HEK293 (cell line): ENCODE data around the gene RTN4RL2.

Source experiments
- CTCF ChIA-PET: fragments of 350-600 bp; formaldehyde crosslinking; extraction: SDS; loops from one replicate; lab custom pipeline; 2021; ENCODE audit warnings: antibody characterized with exemption; lab: Yijun Ruan, JAX
- POLR2A ChIA-PET: fragments of 300-600 bp; formaldehyde crosslinking; extraction: SDS; loops from one replicate; lab custom pipeline; 2020; ENCODE audit warnings: antibody characterized with exemption, inconsistent platforms; lab: Yijun Ruan, JAX
- H3K27ac ChIP-seq: fragments of 200-500 bp; sonication (Bioruptor generic); 2 replicates; pipeline ENCODE4 v1.5.1; 2014; ENCODE audit warnings: low read depth, low read length, control low read depth, inconsistent platforms; ENCODE audit errors: extremely low read depth
- H3K36me3 ChIP-seq, 2 experiments: fragments of 200-500 bp in 1 of 2; sonication (Bioruptor generic) in 1 of 2; 1 replicate in 1 of 2; 2 replicates in 1 of 2; pipeline ENCODE4 v1.5.1; 2014 to 2017; ENCODE audit warnings: inconsistent platforms in 2 of 2, low read length in 2 of 2; ENCODE audit not compliant: control insufficient read depth in 2 of 2, insufficient read depth in 1 of 2
- H3K4me1 ChIP-seq: fragments of 200-500 bp; sonication (Bioruptor generic); 2 replicates; pipeline ENCODE4 v1.5.1; 2014; ENCODE audit warnings: mild to moderate bottlenecking, low read length, inconsistent platforms; ENCODE audit not compliant: control insufficient read depth, insufficient read depth
- H3K4me3 ChIP-seq: 2 replicates; pipeline ENCODE4 v1.5.1; 2011; ENCODE audit warnings: low read depth, mild to moderate bottlenecking, control low read depth, low read length, moderate library complexity
- H3K9me3 ChIP-seq: fragments of 200-500 bp; sonication (Bioruptor generic); 2 replicates; pipeline ENCODE4 v1.5.1; 2014; ENCODE audit warnings: low read depth, low read length, inconsistent platforms; ENCODE audit not compliant: control insufficient read depth, insufficient read depth
- EGR2 ChIP-seq: fragments of 450-650 bp; formaldehyde crosslinking; IDR thresholded peaks from 2 replicates; pipeline ENCODE4 v1.5.1; 2016; ENCODE audit warnings: low read depth, missing biosample characterization, missing genetic modification characterization
- KLF8 ChIP-seq: fragments of 450-650 bp; formaldehyde crosslinking; IDR thresholded peaks from 2 replicates; pipeline ENCODE4 v1.5.1; 2016; ENCODE audit warnings: missing biosample characterization, missing genetic modification characterization
- ZFHX2 ChIP-seq: fragments of 450-650 bp; formaldehyde crosslinking; conservative IDR thresholded peaks from 2 replicates; pipeline ENCODE4 v1.5.1; 2016; ENCODE audit warnings: missing biosample characterization, missing genetic modification characterization
- ZNF138 ChIP-seq: fragments of 450-650 bp; formaldehyde crosslinking; IDR thresholded peaks from 2 replicates; pipeline ENCODE4 v1.5.1; 2016; ENCODE audit warnings: missing biosample characterization, missing genetic modification characterization, borderline replicate concordance
- ZNF221 ChIP-seq: fragments of 450-650 bp; formaldehyde crosslinking; IDR thresholded peaks from 2 replicates; pipeline ENCODE4 v1.5.1; 2017; ENCODE audit warnings: missing biosample characterization, missing genetic modification characterization, borderline replicate concordance
- ZNF311 ChIP-seq: fragments of 450-650 bp; formaldehyde crosslinking; IDR thresholded peaks from 2 replicates; pipeline ENCODE4 v1.5.1; 2017; ENCODE audit warnings: missing biosample characterization, missing genetic modification characterization, borderline replicate concordance
- ZNF354C ChIP-seq: fragments of 450-650 bp; formaldehyde crosslinking; IDR thresholded peaks from 2 replicates; pipeline ENCODE4 v1.5.1; 2016; ENCODE audit warnings: missing biosample characterization, missing genetic modification characterization, low read depth, borderline replicate concordance
- ZNF501 ChIP-seq: fragments of 450-650 bp; formaldehyde crosslinking; IDR thresholded peaks from 2 replicates; pipeline ENCODE4 v1.5.1; 2016; ENCODE audit warnings: missing biosample characterization, missing genetic modification characterization
- ZNF561 ChIP-seq: fragments of 450-650 bp; IDR thresholded peaks from 2 replicates; pipeline ENCODE4 v1.5.1; 2018; ENCODE audit warnings: missing biosample characterization, missing genetic modification characterization, borderline replicate concordance
- ZNF624 ChIP-seq: fragments of 450-650 bp; formaldehyde crosslinking; IDR thresholded peaks from 2 replicates; pipeline ENCODE4 v1.5.1; 2017; ENCODE audit warnings: missing biosample characterization, missing genetic modification characterization
- TF ChIP-seq, protein P1 (sequence below): fragments of 450-650 bp; formaldehyde crosslinking; IDR thresholded peaks from 2 replicates; pipeline ENCODE4 v1.5.1; 2016; ENCODE audit warnings: missing biosample characterization, missing genetic modification characterization, borderline replicate concordance
- TF ChIP-seq, protein P2 (sequence below): fragments of 450-650 bp; formaldehyde crosslinking; IDR thresholded peaks from 2 replicates; pipeline ENCODE4 v1.5.1; 2016; ENCODE audit warnings: missing biosample characterization, missing genetic modification characterization
- TF ChIP-seq, protein P3 (sequence below): fragments of 450-650 bp; formaldehyde crosslinking; IDR thresholded peaks from 2 replicates; pipeline ENCODE4 v1.5.1; 2016; ENCODE audit warnings: missing biosample characterization, missing genetic modification characterization
- TF ChIP-seq, protein P4 (sequence below): fragments of 450-650 bp; formaldehyde crosslinking; IDR thresholded peaks from 2 replicates; pipeline ENCODE4 v1.5.1; 2017; ENCODE audit warnings: missing biosample characterization, mild to moderate bottlenecking, missing genetic modification characterization, moderate library complexity
- TF ChIP-seq, protein P5 (sequence below): fragments of 450-650 bp; formaldehyde crosslinking; IDR thresholded peaks from 2 replicates; pipeline ENCODE4 v1.5.1; 2016; ENCODE audit warnings: missing biosample characterization, missing genetic modification characterization, borderline replicate concordance

The RTN4RL2 gene

DNA sequence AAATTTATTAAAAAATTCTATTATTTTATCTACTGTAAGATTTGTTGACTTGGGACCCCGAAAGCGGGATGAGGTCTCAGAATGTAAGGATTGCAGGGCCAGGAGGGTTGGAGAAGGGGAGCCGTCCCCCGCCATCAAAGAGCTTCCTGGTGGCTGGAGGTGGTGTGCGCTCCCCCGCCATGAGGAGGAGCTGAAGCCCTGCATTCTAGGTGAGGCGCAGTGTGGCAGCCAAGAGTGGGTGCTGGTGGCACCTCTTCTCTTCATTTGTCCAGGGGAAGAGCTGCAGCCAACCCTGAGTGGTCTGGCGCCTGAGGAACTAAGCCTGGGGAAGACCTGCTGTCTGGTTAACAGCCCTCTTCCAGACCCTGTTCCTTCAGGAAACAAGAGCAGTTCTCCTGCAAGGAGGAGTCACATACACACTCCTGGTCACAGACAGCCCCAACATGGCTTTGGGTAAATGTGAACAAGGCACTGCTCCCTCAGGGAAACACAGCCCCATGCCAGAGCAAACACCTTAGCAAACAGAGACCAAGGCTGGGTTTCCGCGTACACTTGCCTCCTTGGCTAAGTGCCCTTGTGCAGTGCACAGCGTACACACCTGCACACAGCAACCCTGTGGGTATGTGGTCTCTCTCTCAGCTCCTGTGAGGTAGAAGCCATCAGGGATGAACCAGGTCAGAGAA lies 17.3 kb downstream of the RTN4RL2 start (continued):
- TF ChIP-seq, protein P1, sequence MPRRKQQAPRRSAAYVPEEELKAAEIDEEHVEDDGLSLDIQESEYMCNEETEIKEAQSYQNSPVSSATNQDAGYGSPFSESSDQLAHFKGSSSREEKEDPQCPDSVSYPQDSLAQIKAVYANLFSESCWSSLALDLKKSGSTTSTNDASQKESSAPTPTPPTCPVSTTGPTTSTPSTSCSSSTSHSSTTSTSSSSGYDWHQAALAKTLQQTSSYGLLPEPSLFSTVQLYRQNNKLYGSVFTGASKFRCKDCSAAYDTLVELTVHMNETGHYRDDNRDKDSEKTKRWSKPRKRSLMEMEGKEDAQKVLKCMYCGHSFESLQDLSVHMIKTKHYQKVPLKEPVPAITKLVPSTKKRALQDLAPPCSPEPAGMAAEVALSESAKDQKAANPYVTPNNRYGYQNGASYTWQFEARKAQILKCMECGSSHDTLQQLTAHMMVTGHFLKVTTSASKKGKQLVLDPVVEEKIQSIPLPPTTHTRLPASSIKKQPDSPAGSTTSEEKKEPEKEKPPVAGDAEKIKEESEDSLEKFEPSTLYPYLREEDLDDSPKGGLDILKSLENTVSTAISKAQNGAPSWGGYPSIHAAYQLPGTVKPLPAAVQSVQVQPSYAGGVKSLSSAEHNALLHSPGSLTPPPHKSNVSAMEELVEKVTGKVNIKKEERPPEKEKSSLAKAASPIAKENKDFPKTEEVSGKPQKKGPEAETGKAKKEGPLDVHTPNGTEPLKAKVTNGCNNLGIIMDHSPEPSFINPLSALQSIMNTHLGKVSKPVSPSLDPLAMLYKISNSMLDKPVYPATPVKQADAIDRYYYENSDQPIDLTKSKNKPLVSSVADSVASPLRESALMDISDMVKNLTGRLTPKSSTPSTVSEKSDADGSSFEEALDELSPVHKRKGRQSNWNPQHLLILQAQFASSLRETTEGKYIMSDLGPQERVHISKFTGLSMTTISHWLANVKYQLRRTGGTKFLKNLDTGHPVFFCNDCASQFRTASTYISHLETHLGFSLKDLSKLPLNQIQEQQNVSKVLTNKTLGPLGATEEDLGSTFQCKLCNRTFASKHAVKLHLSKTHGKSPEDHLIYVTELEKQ (tag by site-specific recombination) = no peak
- TF ChIP-seq ZNF138 (tag by site-specific recombination) = no peak
- no peak for TF ChIP-seq ZNF221

DNA sequence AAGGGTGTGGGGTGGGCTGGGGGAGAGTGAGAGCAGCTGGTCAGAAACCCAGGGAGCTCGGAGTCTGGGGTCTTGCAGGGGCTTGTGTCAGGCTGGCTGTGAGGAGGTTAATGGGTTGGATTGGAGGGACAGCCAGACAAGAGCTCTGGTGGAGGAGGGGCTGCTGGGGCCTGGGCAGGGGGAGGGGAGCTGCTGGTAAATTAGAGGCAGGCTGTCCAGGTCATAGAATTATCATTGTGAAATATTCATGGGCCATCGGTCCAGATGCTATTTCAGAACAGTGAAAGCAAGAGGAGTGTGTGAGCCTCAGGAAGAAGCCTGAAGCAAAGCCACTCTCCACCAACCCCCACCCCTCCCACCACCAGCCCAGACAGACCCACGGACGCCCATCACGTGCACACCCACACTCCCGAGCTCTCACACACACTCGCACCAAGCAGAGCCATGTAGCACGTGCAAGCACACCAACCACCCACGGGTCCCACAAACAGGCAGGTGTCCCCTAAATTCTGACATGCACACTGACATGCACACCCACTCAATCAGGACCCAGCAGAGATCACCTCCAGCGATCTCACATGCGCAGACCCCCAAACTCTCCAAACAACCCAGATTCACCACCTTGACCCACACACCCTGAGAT lies 18.8 kb downstream of the RTN4RL2 start:
- no peak for TF ChIP-seq ZNF624 (tag by site-specific recombination)
- TF ChIP-seq KLF8 (tag by site-specific recombination) = no peak
- no peak for TF ChIP-seq ZNF501 (tag by site-specific recombination)
- no peak for TF ChIP-seq ZNF311 (tag by site-specific recombination)
- TF ChIP-seq ZFHX2 (tag by site-specific recombination) = peak; percentile 96
- TF ChIP-seq, protein P2, sequence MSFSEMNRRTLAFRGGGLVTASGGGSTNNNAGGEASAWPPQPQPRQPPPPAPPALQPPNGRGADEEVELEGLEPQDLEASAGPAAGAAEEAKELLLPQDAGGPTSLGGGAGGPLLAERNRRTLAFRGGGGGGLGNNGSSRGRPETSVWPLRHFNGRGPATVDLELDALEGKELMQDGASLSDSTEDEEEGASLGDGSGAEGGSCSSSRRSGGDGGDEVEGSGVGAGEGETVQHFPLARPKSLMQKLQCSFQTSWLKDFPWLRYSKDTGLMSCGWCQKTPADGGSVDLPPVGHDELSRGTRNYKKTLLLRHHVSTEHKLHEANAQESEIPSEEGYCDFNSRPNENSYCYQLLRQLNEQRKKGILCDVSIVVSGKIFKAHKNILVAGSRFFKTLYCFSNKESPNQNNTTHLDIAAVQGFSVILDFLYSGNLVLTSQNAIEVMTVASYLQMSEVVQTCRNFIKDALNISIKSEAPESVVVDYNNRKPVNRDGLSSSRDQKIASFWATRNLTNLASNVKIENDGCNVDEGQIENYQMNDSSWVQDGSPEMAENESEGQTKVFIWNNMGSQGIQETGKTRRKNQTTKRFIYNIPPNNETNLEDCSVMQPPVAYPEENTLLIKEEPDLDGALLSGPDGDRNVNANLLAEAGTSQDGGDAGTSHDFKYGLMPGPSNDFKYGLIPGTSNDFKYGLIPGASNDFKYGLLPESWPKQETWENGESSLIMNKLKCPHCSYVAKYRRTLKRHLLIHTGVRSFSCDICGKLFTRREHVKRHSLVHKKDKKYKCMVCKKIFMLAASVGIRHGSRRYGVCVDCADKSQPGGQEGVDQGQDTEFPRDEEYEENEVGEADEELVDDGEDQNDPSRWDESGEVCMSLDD (tag by site-specific recombination) = no peak
- no peak for TF ChIP-seq ZNF561 (tag by site-specific recombination)
- TF ChIP-seq, protein P3, sequence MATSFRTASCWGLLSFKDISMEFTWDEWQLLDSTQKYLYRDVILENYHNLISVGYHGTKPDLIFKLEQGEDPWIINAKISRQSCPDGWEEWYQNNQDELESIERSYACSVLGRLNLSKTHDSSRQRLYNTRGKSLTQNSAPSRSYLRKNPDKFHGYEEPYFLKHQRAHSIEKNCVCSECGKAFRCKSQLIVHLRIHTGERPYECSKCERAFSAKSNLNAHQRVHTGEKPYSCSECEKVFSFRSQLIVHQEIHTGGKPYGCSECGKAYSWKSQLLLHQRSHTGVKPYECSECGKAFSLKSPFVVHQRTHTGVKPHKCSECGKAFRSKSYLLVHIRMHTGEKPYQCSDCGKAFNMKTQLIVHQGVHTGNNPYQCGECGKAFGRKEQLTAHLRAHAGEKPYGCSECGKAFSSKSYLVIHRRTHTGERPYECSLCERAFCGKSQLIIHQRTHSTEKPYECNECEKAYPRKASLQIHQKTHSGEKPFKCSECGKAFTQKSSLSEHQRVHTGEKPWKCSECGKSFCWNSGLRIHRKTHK (tag by site-specific recombination) = no peak
- TF ChIP-seq, protein P4, sequence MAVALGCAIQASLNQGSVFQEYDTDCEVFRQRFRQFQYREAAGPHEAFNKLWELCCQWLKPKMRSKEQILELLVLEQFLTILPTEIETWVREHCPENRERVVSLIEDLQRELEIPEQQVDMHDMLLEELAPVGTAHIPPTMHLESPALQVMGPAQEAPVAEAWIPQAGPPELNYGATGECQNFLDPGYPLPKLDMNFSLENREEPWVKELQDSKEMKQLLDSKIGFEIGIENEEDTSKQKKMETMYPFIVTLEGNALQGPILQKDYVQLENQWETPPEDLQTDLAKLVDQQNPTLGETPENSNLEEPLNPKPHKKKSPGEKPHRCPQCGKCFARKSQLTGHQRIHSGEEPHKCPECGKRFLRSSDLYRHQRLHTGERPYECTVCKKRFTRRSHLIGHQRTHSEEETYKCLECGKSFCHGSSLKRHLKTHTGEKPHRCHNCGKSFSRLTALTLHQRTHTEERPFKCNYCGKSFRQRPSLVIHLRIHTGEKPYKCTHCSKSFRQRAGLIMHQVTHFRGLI (tag by site-specific recombination) = no peak
- TF ChIP-seq, protein P5, sequence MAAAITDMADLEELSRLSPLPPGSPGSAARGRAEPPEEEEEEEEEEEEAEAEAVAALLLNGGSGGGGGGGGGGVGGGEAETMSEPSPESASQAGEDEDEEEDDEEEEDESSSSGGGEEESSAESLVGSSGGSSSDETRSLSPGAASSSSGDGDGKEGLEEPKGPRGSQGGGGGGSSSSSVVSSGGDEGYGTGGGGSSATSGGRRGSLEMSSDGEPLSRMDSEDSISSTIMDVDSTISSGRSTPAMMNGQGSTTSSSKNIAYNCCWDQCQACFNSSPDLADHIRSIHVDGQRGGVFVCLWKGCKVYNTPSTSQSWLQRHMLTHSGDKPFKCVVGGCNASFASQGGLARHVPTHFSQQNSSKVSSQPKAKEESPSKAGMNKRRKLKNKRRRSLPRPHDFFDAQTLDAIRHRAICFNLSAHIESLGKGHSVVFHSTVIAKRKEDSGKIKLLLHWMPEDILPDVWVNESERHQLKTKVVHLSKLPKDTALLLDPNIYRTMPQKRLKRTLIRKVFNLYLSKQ (tag by site-specific recombination) = no peak
- peak; percentile 93 for TF ChIP-seq EGR2 (tag by site-specific recombination)
- no peak for TF ChIP-seq ZNF354C (tag by site-specific recombination)
- TF ChIP-seq, all 188 proteins: peak for 2
- Histone ChIP-seq H3K9me3 (no peaks in the 10 kb centered on the region), H3K4me3 (no peak overlapping the region), H3K4me1 (no peaks in the 10 kb centered on the region; the same call in 1 of the 2 replicates), H3K36me3 (peaks cover 0 to under 1% of the 10 kb centered on the region in 2 experiments; a peak in 1 of 3 replicates), H3K27ac (no peak overlapping the region)
- POLR2A ChIA-PET = interaction anchor here (0.6 to 1.3 kb wide), 3 partner anchors 15 to 98 kb away, joined by 3 to 4 read pairs (median 3); partner anchors contain the start of gene RTN4RL2
- CTCF ChIA-PET = interaction anchor here (1.3 to 8.9 kb wide), 4 partner anchors 12 to 48 kb away, joined by 3 to 140 read pairs (median 16); partner anchors contain the start of gene RTN4RL2
